ENCODE data around the gene FBXL22. TPM values are rescaled to one million over a fixed set of nuclear protein-coding genes. Genes with fewer than 3 reads are reported as not detected.

Gene FBXL22
- total RNA-seq, 1 experiment from 2014 or later = 0.49 TPM

DNA sequence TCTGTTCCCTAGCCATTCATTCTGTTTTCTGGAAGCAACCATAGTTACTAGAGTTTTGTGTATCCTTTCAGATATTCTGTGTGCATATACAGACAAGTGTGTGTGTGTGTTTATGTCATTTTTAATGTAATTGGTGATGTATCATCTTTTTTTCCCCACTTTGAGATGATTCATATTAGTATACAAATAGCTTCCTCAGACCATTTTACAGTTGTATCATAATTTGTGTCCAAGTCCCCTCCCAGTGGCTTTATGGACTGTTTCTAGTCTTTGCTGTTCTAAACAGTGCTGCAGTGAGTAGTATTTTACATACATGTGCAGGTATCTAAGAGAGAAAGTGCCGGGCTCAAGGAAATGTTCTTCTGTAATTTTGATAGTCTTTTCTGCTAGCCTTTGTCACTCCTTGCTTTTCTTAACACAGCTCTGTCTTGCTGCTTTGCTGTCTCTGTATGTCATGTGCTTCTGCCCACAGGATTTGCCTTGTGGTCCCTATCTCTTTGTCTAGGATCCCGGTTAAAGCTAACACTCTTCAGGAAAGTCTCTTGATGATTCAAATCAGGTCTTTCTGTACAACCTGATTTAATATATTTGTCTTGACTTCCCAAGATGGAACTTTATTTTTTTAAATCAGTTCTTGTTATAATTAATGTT is 31.5 kb upstream of the FBXL22 start:
- Histone ChIP-seq H3K4me3 (replicated peaks in 1 of 2; ENCODE audit: low read depth in 1 of 2, low read length in 2 of 2) (no peak overlapping the region), H3K4me1 (ENCODE audit: control insufficient read depth in 1 of 2, insufficient read depth in 2 of 2, low read length in 2 of 2) (no peaks in the 10 kb centered on the region), H3K79me2 (ENCODE audit: insufficient read depth, low read length) (no peaks in the 10 kb centered on the region), H3K9me3 (ENCODE audit: control insufficient read depth in 1 of 2, insufficient read depth in 1 of 2, low read depth in 1 of 2, low read length in 2 of 2) (no peaks in the 10 kb centered on the region), H3K4me2 (ENCODE audit: low read length) (no peak overlapping the region), H3K9ac (ENCODE audit: low read length) (no peak overlapping the region), H3K27me3 (ENCODE audit: insufficient read depth, low read length) (no peaks in the 10 kb centered on the region), H2AFZ (ENCODE audit: low read depth, low read length, poor library complexity, severe bottlenecking) (no peak overlapping the region), H4K20me1 (ENCODE audit: insufficient read depth) (no peaks in the 10 kb centered on the region), H3K9me2 (ENCODE audit: insufficient read depth) (no peaks in the 10 kb centered on the region), H3K36me3 (ENCODE audit: control insufficient read depth in 1 of 2, insufficient read depth in 2 of 2, low read length in 2 of 2) (peaks cover 14 to 25% of the 10 kb centered on the region in 2 experiments; a peak in 2 of 4 replicates), H3K27ac (ENCODE audit: low read depth, low read length) (no peak overlapping the region)
- no TSS peak for BruUV-seq (replicated peaks)
- no peak for TF ChIP-seq ZBTB33 (IDR thresholded peaks at IDR 0.05; ENCODE audit: extremely low read depth, insufficient replicate concordance, low read length)
- TF ChIP-seq ZFX (IDR thresholded peaks at IDR 0.05) = no peak
- no peak for TF ChIP-seq CBX3 (IDR thresholded peaks at IDR 0.05; ENCODE audit: low read depth)
- TF ChIP-seq TCF7L2 (IDR thresholded peaks at IDR 0.05; ENCODE audit: borderline replicate concordance, extremely low read depth, insufficient read depth, insufficient read length) = no peak
- TF ChIP-seq MAX (IDR thresholded peaks at IDR 0.05) = no peak
- no peak for TF ChIP-seq EZH2phosphoT487 (IDR thresholded peaks at IDR 0.05; ENCODE audit: borderline replicate concordance)
- no peak for TF ChIP-seq POLR2A (IDR thresholded peaks at IDR 0.05; ENCODE audit: borderline replicate concordance, extremely low read depth, insufficient read depth, insufficient read length)
- TF ChIP-seq, protein P1, sequence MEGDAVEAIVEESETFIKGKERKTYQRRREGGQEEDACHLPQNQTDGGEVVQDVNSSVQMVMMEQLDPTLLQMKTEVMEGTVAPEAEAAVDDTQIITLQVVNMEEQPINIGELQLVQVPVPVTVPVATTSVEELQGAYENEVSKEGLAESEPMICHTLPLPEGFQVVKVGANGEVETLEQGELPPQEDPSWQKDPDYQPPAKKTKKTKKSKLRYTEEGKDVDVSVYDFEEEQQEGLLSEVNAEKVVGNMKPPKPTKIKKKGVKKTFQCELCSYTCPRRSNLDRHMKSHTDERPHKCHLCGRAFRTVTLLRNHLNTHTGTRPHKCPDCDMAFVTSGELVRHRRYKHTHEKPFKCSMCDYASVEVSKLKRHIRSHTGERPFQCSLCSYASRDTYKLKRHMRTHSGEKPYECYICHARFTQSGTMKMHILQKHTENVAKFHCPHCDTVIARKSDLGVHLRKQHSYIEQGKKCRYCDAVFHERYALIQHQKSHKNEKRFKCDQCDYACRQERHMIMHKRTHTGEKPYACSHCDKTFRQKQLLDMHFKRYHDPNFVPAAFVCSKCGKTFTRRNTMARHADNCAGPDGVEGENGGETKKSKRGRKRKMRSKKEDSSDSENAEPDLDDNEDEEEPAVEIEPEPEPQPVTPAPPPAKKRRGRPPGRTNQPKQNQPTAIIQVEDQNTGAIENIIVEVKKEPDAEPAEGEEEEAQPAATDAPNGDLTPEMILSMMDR (IDR thresholded peaks at IDR 0.05 in 2 of 3, conservative IDR thresholded peaks at IDR 0.05 in 1 of 3; ENCODE audit: borderline replicate concordance in 1 of 3, insufficient read depth in 1 of 3, low read depth in 2 of 3, low read length in 2 of 3) = no peak
- TF ChIP-seq POLR2AphosphoS5 (IDR thresholded peaks at IDR 0.05; ENCODE audit: low read depth, low read length) = no peak
- no peak for TF ChIP-seq YY1 (IDR thresholded peaks at IDR 0.05; ENCODE audit: extremely low read depth, insufficient replicate concordance, low read depth, low read length)
- no peak for TF ChIP-seq EZH2 (IDR thresholded peaks at IDR 0.05)
- TF ChIP-seq SRF (IDR thresholded peaks at IDR 0.05; ENCODE audit: low read depth) = no peak
- no peak for TF ChIP-seq ATF3 (IDR thresholded peaks at IDR 0.05)
- no peak for TF ChIP-seq EGR1 (IDR thresholded peaks at IDR 0.05; ENCODE audit: low read depth)
- ATAC-seq (no peak), DNase-seq (ENCODE audit: low read depth, low spot score) (no peak)
- ChIA-PET RAD21 (ENCODE audit: low non-redundant PET in 1 of 2, low total read pairs in 2 of 2, uncharacterized antibody in 2 of 2, unreplicated experiment in 2 of 2) (no interaction called here), POLR2A (no interaction called here), CTCF (no interaction called here)
- intact Hi-C loops (cut with micrococcal nuclease) = no loop called here

Measured in HCT116 (cell line).